GM12878 (cell line): ENCODE data around the gene SH3D19. TPM values are rescaled to one million over a fixed set of nuclear protein-coding genes. Genes with fewer than 3 reads are reported as not detected.

Source experiments
- MXI1 ChIP-seq: fragments of 150-350 bp; IDR thresholded peaks from 2 replicates; pipeline ENCODE4 v1.6.1; 2011; ENCODE audit warnings: low read depth, mild to moderate bottlenecking, inconsistent platforms, low read length, improper control_type of control experiment
- POLR2AphosphoS2 ChIP-seq: IDR thresholded peaks from 2 replicates; pipeline ENCODE4 v1.6.1; 2011; ENCODE audit warnings: low read depth, mild to moderate bottlenecking, low read length, improper control_type of control experiment, moderate library complexity
- polyA plus RNA-seq, 11 experiments: library from polyadenylated mRNA; depleted of rRNA in 4 of 11; unstranded in 6 of 11; stranded (reverse) in 5 of 11; fragments of >200 nt; fragmentation: Nextera tagmentation in 4 of 11; fragmentation: Illumina TruSeq in 1 of 11; extraction: Ambion mirVana in 4 of 11; extraction: Trizol in 1 of 11; gene quantifications; 1 replicate in 1 of 11; 2 replicates in 10 of 11; pipeline versions ENCODE4 v1.2.1 to v1.2.3, GENCODE V29; 2011 to 2016; ENCODE audit warnings: inconsistent platforms in 2 of 11, missing spikeins in 2 of 11, low read depth in 1 of 11
- total RNA-seq, 4 experiments: library from RNA; depleted of rRNA in 3 of 4; stranded (reverse); fragments of >200 nt in 3 of 4; fragmentation: Illumina TruSeq in 1 of 4; extraction: Trizol in 1 of 4; gene quantifications; 2 replicates each; pipeline versions ENCODE4 v1.2.1 to v1.2.3, GENCODE V29; 2013 to 2021
- TF ChIP-seq, protein P1 (sequence below): fragments of 450-650 bp; formaldehyde crosslinking; IDR thresholded peaks from 2 replicates; pipeline ENCODE4 v1.5.0; 2022; ENCODE audit warnings: mild to moderate bottlenecking, missing genetic modification characterization
- TF ChIP-seq, protein P2 (sequence below): fragments of 450-650 bp; IDR thresholded peaks from 2 replicates; pipeline ENCODE4 v1.6.1; 2018; ENCODE audit warnings: mild to moderate bottlenecking, low read depth, moderate library complexity; ENCODE audit not compliant: partially characterized antibody
- TF ChIP-seq, protein P3 (sequence below): fragments of 450-650 bp; IDR thresholded peaks from 2 replicates; pipeline ENCODE4 v1.6.1; 2017; ENCODE audit warnings: low read depth, mild to moderate bottlenecking, moderate library complexity

Gene SH3D19
- total and polyA plus RNA-seq, 10 of the 15 experiments (the other 5 are each of a cell fraction or from before 2014, with no cell fraction given) = 0.03 to 6.9 (median 0.33) TPM; not detected in 3

DNA sequence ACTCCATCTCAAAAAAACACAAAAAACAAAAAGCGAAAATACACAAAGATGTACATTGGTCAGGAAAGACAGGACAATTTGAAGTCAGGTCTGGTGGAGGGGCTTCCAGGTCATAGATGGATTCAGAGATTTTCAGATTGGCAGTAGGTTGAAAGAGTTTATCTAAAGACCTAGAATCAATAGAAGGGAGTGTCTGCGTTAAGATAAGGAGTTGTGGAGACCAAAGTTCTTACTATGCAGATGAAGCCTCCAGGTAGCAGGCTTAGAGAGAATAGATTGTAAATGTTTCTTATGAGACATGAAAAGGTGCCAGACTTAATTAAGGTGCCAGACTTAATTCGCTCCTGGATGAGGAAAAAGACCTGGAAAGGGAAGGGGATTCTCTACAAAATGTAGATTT lies 232.9 kb downstream of the SH3D19 start (continued):
- TF ChIP-seq, protein P1, sequence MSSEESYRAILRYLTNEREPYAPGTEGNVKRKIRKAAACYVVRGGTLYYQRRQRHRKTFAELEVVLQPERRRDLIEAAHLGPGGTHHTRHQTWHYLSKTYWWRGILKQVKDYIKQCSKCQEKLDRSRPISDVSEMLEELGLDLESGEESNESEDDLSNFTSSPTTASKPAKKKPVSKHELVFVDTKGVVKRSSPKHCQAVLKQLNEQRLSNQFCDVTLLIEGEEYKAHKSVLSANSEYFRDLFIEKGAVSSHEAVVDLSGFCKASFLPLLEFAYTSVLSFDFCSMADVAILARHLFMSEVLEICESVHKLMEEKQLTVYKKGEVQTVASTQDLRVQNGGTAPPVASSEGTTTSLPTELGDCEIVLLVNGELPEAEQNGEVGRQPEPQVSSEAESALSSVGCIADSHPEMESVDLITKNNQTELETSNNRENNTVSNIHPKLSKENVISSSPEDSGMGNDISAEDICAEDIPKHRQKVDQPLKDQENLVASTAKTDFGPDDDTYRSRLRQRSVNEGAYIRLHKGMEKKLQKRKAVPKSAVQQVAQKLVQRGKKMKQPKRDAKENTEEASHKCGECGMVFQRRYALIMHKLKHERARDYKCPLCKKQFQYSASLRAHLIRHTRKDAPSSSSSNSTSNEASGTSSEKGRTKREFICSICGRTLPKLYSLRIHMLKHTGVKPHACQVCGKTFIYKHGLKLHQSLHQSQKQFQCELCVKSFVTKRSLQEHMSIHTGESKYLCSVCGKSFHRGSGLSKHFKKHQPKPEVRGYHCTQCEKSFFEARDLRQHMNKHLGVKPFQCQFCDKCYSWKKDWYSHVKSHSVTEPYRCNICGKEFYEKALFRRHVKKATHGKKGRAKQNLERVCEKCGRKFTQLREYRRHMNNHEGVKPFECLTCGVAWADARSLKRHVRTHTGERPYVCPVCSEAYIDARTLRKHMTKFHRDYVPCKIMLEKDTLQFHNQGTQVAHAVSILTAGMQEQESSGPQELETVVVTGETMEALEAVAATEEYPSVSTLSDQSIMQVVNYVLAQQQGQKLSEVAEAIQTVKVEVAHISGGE = no peak
- TF ChIP-seq, protein P2, sequence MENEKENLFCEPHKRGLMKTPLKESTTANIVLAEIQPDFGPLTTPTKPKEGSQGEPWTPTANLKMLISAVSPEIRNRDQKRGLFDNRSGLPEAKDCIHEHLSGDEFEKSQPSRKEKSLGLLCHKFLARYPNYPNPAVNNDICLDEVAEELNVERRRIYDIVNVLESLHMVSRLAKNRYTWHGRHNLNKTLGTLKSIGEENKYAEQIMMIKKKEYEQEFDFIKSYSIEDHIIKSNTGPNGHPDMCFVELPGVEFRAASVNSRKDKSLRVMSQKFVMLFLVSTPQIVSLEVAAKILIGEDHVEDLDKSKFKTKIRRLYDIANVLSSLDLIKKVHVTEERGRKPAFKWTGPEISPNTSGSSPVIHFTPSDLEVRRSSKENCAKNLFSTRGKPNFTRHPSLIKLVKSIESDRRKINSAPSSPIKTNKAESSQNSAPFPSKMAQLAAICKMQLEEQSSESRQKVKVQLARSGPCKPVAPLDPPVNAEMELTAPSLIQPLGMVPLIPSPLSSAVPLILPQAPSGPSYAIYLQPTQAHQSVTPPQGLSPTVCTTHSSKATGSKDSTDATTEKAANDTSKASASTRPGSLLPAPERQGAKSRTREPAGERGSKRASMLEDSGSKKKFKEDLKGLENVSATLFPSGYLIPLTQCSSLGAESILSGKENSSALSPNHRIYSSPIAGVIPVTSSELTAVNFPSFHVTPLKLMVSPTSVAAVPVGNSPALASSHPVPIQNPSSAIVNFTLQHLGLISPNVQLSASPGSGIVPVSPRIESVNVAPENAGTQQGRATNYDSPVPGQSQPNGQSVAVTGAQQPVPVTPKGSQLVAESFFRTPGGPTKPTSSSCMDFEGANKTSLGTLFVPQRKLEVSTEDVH = no peak
- TF ChIP-seq MXI1 (no peak), POLR2AphosphoS2 (no peak)
- TF ChIP-seq, protein P3, sequence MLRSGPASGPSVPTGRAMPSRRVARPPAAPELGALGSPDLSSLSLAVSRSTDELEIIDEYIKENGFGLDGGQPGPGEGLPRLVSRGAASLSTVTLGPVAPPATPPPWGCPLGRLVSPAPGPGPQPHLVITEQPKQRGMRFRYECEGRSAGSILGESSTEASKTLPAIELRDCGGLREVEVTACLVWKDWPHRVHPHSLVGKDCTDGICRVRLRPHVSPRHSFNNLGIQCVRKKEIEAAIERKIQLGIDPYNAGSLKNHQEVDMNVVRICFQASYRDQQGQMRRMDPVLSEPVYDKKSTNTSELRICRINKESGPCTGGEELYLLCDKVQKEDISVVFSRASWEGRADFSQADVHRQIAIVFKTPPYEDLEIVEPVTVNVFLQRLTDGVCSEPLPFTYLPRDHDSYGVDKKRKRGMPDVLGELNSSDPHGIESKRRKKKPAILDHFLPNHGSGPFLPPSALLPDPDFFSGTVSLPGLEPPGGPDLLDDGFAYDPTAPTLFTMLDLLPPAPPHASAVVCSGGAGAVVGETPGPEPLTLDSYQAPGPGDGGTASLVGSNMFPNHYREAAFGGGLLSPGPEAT = no peak
